ENCODE results near the gene BEGAIN. TPM values are rescaled to one million over a fixed set of nuclear protein-coding genes. Genes with fewer than 3 reads are reported as not detected.

The BEGAIN gene
- total RNA-seq, 4 donors from 2014 or later: 0.68 to 2.8 (median 1.1) TPM

DNA sequence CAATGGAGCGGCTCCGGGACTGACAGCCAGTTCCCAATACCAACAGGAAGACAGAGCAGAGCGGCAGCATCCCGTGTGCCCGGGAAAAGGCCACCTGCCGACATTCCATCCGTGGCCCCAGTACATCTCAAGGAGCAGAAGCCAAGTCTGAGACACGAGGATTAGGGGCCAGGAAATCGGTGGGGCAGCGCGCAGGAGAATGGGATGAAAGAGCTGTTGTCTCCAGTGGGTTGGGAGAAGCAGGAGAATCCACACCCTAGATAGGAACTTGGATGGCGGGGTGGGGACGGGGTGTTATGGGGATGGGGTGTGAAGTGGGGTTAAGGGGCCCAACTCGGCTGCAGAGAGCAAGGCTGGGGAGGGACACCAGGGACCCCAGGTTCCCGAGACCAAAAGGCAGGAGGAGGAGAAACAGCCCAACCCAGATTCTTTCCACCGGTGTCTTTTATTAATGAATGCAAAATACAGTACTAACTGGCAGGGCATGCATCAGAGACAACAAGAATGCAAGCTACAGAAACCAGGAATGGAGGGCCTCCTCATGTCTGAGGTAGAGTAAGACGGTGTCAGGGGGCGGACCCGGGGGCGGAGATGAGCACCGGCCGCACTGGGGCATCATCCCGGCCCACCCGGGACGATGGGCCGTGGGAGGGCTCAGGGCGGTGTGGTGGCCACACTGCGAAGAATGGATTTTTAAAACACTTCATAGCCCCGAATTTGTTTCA, 50.3 kb downstream of the BEGAIN start:
- peaks cover 11% of the 10 kb centered on the region for H3K4me1 ChIP-seq
- WGBS: 86% methylated on average over 27 of the region's 29 CpGs
- no peak overlapping the region for H3K4me3 ChIP-seq
- no peaks in the 10 kb centered on the region for H3K9me3 ChIP-seq
- no peak for TF ChIP-seq EP300 (IDR thresholded peaks at IDR 0.05)
- TF ChIP-seq, protein P1, sequence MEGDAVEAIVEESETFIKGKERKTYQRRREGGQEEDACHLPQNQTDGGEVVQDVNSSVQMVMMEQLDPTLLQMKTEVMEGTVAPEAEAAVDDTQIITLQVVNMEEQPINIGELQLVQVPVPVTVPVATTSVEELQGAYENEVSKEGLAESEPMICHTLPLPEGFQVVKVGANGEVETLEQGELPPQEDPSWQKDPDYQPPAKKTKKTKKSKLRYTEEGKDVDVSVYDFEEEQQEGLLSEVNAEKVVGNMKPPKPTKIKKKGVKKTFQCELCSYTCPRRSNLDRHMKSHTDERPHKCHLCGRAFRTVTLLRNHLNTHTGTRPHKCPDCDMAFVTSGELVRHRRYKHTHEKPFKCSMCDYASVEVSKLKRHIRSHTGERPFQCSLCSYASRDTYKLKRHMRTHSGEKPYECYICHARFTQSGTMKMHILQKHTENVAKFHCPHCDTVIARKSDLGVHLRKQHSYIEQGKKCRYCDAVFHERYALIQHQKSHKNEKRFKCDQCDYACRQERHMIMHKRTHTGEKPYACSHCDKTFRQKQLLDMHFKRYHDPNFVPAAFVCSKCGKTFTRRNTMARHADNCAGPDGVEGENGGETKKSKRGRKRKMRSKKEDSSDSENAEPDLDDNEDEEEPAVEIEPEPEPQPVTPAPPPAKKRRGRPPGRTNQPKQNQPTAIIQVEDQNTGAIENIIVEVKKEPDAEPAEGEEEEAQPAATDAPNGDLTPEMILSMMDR (IDR thresholded peaks at IDR 0.05): no peak
- TF ChIP-seq POLR2AphosphoS5 (IDR thresholded peaks at IDR 0.05): no peak
- TF ChIP-seq POLR2A (IDR thresholded peaks at IDR 0.05): no peak
- DNase-seq (ENCODE audit: low spot score in 2 of 2): peak; percentile 42 to 53
- H3K27me3 ChIP-seq: no peaks in the 10 kb centered on the region
- no peaks in the 10 kb centered on the region for H3K36me3 ChIP-seq
- no peak overlapping the region for H3K27ac ChIP-seq

DNA sequence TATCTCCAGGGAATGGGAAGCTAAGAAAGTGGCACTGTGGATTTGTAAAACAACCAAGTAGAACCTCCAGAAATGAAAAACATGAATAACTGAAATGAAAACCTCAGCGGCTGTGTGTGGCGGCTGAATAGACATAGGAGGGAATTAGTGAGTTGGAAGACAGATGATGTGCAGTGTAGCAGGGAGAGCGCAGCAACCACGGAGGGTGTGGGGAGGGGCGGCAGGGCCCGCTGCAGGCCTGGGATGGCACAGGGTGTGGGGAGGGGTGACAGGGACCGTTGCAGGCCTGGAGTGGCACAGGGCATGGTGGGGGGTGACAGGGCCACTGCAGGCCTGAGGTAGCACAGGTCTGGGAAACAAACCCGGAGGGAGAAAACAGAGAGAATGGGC, 51.1 kb downstream of the BEGAIN start:
- WGBS: 83% methylated on average over 8 of the region's 8 CpGs
- no peak overlapping the region for H3K27ac ChIP-seq
- peak; percentile 35 to 37 for DNase-seq (ENCODE audit: low spot score in 2 of 2)
- no peaks in the 10 kb centered on the region for H3K27me3 ChIP-seq
- no peaks in the 10 kb centered on the region for H3K9me3 ChIP-seq
- no peak for TF ChIP-seq POLR2AphosphoS5 (IDR thresholded peaks at IDR 0.05)
- no peak for TF ChIP-seq EP300 (IDR thresholded peaks at IDR 0.05)
- no peak for TF ChIP-seq POLR2A (IDR thresholded peaks at IDR 0.05)
- TF ChIP-seq, protein P1 (IDR thresholded peaks at IDR 0.05): no peak
- H3K36me3 ChIP-seq: no peaks in the 10 kb centered on the region
- H3K4me1 ChIP-seq: peaks cover 11% of the 10 kb centered on the region
- no peak overlapping the region for H3K4me3 ChIP-seq

DNA sequence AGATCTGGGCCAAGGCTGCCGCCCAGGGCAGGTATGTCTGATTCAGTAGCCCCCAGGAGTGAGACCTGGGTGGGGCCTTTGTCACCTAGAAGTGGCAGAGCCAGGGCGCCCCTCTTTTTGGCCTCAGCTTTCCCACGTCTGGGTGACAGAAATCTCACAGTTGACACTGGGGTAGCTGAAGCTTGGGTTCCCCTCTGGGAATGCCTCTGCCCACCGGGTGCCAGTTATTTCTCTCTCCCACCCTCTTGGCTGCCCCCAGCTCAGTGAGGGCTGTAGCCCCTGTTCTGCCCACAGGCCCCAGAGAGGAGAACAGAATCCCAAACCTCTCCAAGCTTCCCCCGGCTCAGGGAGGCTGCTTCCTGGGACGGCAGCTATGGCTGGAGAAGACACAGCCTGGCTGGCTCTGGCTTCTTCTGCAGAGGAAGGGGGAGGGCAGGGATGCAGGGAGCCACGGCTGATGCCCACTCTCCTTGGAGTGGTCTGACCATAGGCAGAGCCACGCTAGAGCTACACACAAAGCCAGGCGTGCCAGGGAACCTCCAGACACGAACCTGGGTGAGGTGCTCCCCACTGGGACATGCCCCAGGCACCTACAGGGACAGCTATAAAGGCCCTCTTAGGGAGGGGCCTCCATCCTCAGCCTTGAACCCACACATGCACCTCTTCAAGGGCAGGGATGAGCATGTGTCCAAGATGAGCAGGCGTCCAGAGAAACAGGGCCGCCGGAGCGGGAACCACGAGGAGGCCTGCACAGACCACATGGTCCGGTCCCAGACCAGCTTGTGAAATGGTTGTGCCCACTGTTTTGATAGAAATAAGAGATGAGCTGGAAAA, 51.7 kb downstream of the BEGAIN start:
- H3K4me1 ChIP-seq: peaks cover 11% of the 10 kb centered on the region
- H3K36me3 ChIP-seq: no peaks in the 10 kb centered on the region
- 94% methylated on average over 9 of the region's 16 CpGs for WGBS
- DNase-seq (ENCODE audit: low spot score in 2 of 2): peak; percentile 32 to 66
- TF ChIP-seq POLR2A (IDR thresholded peaks at IDR 0.05) (no peak), POLR2AphosphoS5 (IDR thresholded peaks at IDR 0.05) (no peak), EP300 (IDR thresholded peaks at IDR 0.05) (no peak)
- TF ChIP-seq, protein P1 (IDR thresholded peaks at IDR 0.05): no peak
- no peak overlapping the region for H3K4me3 ChIP-seq
- no peaks in the 10 kb centered on the region for H3K27me3 ChIP-seq
- H3K9me3 ChIP-seq: no peaks in the 10 kb centered on the region
- H3K27ac ChIP-seq: no peak overlapping the region

DNA sequence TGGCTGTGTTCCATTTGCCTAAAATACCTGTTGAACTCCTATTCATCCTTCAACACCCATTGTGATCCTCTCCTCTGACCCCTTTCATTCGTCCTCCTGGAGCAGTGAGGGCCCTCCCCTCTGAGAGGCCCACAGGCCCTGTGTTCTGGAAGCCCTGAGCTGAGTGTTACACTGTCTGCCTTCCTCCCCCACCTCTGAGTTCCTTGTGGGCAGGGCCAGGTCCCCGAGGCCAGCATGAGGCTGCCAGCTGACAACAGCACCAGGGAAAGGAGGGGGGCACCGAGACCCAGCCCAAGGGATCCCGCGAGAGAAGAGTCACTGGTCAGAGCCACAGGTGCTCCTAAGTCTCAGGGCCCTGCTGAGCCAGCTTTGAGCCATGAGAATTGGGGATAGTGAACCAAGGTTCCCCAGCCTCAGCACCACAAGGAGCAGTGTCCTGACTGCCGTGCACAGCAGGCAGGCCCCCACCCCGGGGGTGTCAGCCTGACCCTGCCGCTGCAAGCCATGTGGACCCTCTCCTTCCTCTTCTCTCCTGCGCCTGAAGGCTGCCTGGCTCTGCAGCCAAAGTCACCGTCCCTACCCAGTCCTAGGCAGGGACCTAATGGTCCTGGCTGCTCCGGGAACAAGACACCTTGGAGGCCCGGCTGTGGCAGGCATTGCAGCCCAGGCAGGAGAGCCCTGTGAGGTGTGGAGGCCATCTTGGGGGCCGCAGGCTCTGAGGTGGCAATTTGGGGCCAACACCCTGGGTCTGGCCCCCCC, 52.5 kb downstream of the BEGAIN start:
- Histone ChIP-seq H3K4me3 (no peak overlapping the region), H3K27me3 (no peaks in the 10 kb centered on the region), H3K36me3 (peaks cover 3% of the 10 kb centered on the region), H3K4me1 (peaks cover 11% of the 10 kb centered on the region), H3K27ac (no peak overlapping the region), H3K9me3 (no peaks in the 10 kb centered on the region)
- peak in 1 of 2 donors; percentile 54 for DNase-seq (ENCODE audit: low spot score in 2 of 2)
- TF ChIP-seq, protein P1 (IDR thresholded peaks at IDR 0.05): no peak
- no peak for TF ChIP-seq POLR2AphosphoS5 (IDR thresholded peaks at IDR 0.05)
- no peak for TF ChIP-seq POLR2A (IDR thresholded peaks at IDR 0.05)
- TF ChIP-seq EP300 (IDR thresholded peaks at IDR 0.05): no peak
- 86% methylated on average over 8 of the region's 13 CpGs for WGBS

Data from suprapubic skin (tissue), 4 donors.